NOMO-1 (cell line): ENCODE measurements around the gene ACO2.
A peak's percentile ranks its signal among the peaks of the same experiment; 100 is the strongest.

Experiments
- DNase-seq, 2 experiments: peaks; one replicate each; lab custom pipeline; 2025; ENCODE audit not compliant: unreplicated experiment in 2 of 2; lab: John Stamatoyannopoulos, UW

Gene ACO2

DNA sequence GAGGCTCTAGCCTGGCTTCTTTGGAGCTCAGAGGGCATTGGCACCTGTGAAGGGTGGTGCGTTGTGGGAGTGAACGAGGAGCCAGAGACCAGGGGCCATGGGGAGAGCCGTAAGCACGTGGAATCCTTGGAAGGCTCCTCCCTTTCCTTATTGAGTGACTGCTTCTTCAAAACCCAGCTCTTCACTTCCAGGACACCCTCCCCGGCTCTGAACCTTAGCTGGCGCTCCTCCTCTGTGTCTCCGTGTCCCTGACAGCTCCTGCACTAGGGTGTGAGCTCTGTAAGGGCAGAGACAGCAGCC lies 49.1 kb downstream of the ACO2 start:
- no peak for DNase-seq

DNA sequence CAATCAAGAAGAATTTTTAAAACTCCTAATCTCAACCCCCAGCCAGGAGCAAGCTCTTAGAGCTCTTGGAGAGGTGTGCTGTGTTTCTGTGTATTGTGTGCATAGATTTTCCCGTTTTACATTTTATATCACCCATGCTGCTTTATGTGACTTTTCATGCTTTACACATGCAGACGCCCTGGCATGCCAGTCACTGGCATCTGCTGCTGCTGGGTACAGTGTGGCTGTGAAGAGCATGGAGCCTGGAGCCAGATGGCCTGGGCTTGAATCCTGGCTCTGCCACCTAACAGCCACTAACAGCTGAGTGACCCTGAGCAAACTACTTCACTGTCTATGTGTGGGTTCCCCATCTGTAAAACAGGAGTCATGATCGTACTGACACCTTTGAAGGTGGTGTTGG lies 52.2 kb downstream of the ACO2 start:
- DNase-seq = no peak

DNA sequence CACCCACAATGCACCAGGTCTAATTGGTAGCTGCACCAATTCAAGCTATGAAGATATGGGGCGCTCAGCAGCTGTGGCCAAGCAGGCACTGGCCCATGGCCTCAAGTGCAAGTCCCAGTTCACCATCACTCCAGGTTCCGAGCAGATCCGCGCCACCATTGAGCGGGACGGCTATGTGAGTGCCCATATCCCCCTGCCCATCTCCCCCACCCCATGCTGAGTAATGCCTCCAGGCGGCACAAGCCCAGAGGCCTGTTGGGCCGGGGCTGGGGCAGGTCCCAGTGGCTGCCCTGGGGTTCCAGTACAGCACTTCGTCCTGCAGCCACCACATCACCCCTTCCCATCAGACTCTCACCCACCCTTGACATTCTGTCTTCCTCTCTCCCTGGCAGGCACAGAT lies 53.9 kb downstream of the ACO2 start:
- DNase-seq = no peak

DNA sequence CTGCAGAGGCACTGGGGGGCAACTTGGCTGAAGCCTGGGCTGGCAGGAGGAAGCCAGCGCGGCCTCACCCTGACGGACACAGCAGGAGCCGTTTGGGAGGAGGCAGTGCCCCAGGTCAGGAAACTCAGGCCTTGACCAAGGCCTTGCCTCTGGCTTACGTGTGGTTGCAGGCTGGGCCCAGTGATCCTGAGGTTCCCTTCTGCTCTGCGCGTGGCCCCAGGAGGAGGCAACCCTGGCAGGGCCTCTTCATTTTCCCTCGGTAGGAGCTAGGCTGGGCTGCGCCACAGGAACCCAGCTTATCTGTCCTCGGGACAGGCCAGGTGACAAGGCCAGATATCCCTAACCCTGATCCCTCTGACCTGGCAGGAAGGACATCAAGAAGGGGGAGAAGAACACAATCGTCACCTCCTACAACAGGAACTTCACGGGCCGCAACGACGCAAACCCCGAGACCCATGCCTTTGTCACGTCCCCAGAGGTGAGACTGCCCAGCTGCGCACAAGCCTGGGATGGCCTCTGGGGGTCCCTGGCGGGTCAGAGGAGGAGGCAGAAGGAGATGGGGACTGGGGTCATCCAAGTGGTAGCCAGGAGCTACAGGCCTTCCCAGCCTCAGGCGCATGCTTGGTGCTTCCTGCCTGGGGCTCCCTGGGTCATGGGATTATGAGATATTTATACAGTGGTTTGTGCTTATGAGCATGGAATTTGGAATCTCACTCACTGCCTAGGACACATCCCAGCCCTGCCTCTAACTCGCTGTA lies 54.7 kb downstream of the ACO2 start:
- no peak for DNase-seq

DNA sequence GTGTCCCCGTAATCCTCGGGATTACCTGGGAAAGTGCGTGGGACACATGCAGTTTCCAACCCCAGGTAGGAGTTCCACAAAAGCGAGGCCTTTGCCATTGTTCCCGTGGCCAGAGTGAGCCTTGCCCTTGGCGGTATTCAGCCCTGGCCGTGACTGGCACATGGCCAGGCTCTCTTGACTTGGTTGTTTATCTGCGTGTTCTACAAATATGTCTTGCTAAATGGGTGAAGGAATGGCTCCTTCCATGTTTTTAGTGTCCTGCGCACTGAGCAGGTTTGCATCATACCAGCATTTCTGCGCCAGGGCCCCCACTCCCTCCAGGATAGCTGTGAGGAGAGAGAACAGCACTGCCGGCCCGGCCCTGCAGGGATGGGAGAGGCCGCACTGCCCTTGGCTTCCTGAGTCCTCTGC lies 55.3 kb downstream of the ACO2 start:
- DNase-seq = no peak

DNA sequence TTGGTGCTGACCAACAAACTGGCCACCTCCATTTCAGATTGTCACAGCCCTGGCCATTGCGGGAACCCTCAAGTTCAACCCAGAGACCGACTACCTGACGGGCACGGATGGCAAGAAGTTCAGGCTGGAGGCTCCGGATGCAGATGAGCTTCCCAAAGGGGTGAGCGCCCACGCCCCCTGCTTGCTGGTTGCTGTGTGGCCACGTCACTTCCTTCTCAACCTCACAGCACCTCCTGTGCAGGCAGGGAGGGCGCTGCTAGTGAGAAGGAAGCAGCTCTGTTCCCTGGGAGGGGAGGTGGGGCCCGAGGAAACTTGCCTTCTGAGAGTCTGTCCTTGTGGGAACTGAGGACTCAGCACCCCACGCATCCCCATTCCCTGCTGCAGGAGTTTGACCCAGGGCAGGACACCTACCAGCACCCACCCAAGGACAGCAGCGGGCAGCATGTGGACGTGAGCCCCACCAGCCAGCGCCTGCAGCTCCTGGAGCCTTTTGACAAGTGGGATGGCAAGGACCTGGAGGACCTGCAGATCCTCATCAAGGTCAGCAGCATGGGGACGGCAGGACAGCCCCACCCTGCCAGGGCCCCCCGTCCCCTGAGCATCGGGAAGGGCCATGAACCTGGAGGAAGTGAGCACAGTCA lies 56.0 kb downstream of the ACO2 start:
- DNase-seq = no peak

DNA sequence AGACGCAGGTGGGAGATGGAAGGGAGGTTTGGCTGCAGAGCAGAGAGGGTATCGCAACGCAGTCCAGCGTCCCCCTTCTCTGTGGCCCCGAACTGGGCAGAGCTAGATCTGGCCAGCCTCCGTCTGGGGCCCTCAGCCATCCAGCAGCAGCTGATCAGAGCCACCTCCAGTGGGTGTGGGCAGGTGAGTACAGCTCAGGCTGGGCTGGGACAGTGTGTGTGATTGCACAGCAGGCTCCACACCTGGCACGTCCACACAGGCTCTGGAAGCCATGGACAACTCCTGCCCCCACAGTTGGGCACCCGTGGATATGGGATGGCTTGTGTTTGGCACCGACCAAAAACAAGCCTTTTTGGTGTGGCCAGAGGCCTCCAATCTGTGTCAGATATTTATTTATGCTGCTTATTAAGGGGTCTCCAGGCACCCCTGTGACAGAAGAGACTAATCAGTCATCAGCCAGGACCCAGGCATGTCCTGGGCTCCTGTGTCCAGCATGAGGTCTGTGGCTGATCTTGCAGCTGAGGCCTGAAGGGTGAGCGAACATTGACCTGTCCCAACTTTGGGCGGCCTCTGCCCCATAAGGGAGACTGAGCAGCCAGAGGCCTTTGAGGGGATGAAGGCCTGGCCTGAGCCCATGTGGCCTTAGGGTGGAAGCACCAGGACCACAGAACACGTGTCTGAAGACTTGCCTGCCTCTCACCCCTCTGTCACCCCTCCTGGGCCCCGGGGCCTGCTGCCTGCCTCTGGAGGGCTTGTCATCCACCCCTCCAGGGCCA lies 56.7 kb downstream of the ACO2 start:
- no peak for DNase-seq

DNA sequence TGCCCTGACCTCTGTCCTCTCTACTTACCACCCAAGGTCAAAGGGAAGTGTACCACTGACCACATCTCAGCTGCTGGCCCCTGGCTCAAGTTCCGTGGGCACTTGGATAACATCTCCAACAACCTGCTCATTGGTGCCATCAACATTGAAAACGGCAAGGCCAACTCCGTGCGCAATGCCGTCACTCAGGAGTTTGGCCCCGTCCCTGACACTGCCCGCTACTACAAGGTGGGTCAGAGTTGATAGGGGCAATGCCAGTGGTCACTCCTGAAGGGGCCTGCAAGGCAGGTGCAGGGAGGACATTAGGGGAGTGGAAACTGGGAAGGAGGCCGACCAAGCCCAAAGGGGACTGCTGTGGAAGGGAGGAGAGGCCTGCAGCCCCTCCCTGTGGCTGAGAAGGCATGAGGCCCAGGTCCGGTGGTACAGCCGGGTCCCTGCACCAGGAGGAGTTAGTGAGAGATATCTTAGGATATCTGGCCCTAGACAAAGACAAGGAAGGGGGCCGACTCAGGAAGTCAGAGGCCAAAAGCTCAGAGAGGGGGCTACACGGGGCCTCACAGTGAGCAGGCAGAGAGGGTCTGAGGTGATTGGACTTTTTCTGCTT lies 57.4 kb downstream of the ACO2 start:
- no peak for DNase-seq

DNA sequence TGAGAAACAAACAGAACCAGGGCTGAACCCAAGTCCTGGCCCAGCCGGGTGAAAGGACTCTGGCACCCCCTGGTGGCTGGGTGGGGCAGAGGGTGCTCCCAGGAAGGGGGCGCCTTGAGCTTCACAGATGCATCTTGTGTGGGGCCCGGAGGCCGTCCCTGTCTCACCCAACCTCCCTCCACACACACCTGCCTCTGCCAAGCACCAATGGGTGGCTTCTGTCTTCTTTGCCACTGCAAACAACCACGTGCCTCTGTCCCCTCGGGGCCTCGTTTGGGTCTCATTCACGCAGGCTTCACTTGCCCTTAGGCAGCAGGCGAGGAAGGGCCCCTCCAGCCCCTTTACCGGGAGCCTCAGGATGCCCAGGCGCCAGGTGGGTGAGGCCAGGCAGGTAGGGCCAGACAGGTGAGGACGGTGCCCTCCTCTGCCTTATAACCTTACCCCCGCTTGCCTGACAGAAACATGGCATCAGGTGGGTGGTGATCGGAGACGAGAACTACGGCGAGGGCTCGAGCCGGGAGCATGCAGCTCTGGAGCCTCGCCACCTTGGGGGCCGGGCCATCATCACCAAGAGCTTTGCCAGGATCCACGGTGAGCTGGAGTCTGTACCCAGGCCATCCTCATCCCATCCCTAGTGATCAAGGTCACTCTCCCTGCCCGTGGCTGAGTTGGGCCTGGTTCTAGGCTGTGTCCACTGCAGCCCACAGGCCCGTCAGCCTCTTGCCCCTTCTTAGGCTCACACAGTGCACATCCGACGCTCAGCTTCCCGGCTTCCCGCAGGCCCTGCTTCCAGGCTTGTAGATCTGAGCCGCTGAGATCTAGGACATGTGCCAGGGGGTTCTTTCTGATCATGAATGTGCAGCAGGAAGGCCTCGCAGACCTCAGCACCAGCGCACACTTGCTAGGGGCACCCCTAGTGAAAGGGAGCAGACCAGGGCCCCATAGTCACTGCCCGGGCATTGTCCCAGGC lies 58.2 kb downstream of the ACO2 start:
- DNase-seq = peak in 1 of 2 experiments; percentile 26

GRCh38 chr22:41528132-41528766 lies 59.3 kb downstream of the ACO2 start:
- no peak for DNase-seq

DNA sequence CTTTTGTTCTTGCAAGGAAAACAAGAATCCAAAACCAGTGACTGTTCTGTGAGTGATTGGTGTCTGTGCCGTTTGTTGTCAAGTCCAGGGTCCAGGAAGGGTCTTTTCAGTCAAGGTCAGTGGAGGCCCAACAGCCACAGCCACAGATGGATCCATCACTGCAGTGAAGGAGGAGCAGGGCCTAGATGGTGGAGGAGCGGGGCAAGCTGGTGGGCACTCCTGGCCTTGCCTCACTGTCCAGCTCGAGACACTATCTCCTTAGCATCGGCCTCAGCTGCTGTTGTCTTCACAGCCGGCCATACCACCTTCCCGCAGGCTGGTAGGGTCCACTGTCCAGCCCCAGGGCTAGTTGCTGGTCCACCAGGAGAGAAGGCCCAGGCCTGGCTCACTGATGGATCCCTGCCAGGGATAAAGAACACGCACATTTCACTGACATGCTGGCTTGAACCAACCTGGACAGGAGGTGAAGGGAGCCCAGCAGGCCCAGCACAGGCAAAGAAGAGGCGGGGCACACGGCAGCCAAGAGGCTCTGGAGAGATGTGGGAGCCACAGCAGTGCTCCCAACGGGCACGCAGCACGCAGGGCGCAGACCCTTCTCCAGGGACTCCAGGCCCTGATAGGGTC lies 60.1 kb downstream of the ACO2 start:
- DNase-seq = no peak

- no peak for DNase-seq
Measured at GRCh38 chr22:41530890-41531714, 62.2 kb downstream of the ACO2 start.

DNA sequence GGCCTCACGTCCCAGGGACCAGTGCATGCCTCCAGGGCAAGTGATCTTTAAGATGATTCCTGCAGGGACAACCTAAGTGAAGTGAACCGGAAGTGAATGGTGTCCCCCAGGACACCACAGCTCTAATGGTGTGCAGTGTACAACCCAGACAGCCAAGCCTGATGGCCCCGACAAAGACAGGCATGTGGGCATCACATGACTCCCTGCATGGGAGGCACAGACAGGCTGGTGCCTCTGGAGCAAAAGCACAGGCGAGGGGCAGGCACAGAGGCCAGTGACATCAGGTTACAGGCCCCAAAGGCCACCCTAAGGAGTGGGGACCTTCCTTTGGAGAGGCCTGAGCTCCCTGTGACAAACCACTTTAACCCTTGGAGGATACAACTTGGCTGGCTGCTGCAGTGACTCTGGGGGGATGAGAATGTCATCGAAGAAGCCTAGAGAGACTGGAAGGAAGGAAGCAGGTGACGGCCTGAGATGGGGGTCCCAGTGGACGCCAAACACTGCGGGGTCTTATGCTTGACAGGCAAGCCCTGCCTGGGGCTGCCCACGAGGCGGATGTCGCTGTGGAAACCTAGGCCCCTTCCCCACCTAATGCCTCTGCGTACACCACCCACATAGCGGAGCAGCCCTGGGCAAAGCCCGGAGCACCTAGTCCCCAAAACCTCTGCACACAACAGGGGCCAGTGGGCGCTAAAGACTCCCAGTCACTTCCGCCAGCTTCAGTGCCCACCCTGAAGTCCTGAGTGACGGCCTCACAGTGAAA lies 63.0 kb downstream of the ACO2 start:
- DNase-seq = no peak

DNA sequence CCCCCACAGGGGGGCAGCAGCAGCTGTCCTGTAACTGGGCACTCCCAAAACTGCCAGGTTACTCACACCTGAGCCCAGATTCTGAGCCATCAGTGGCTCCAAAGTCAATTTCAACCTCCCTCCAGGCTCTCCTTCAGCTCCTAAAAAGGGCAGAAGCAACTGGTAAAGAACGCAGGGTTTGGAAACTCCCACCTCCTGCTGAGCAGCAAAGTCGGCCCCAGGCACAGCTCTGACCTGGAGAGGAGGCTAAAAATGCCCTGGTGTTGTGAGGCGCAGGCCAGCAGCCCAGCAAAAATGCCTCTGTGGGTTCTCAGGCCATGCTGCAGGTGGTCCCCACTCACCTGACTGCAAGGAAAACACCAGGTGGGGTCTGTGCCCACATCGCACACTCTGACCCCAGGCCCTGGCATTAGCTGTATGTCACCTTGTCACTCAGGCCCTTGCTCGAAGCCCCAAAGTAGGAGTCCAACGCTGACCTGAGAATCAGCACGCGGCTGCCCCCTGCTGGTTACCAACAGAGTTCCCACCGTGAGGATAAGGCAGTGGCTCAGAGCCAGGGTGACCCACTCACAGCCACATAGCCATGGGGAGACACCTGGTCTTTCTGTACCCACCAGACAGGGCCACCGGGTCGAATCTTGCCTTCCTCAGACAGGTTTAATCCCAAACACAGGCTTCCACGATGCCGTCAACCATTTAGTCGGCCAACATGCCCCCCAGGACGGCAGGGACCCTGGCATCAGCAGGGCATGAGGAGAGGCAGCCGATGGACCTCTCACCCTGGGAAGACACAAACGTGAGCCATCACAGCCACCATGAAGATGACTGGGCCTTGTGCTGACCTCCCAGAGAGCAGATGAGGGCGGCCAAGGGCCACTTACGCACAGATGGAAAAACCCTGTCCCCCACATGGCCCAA lies 64.2 kb downstream of the ACO2 start:
- DNase-seq = peak; percentile 40 to 45

DNA sequence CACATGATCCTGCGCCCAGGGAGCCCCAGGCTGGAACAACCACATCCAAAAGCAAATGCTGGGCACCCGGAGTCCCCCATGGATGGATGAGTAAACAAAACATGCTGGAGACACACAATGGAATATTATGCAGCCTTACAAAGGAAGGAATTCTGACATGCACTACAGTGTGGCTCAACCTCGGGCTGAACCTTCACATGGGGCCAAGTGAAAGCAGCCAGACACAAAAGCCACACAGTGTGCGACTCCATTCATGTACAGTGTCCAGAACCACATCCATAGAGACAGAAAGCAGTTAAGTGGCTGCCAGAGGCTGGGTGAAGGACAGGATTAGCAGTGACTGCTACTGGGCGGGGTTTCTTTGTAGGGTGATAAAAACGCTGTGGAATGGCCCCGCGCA lies 65.3 kb downstream of the ACO2 start:
- no peak for DNase-seq

DNA sequence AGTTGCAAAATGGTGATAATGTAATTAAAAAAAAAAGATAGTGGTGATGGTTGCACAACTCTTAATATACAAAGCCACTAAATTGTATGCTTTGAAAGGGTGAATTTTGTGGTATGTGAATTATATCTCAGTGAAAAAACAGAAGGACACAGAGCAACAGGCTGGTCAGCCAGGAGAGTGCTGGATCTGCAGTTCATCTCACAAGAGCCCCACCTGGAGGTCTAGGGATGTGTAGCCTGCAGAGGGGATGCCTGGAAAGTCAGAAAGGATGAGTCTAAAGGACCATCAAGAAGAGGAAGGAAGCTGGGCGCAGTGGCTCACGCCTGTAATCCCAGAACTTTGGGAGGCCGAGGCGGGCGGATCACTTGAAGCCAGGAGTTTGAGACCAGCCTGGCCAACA lies 66.3 kb downstream of the ACO2 start:
- DNase-seq = no peak

- no peak for DNase-seq
Measured at GRCh38 chr22:41537203-41537602, 68.3 kb downstream of the ACO2 start.
